BLaER1 (cell line): ENCODE data around the gene ELMO1.

Experiments used
- H3K27ac ChIP-seq: shearing (Covaris generic); formaldehyde crosslinking; 2 replicates; pipeline ENCODE4 v1.8.1; 2022
- H3K27me3 ChIP-seq: shearing (Covaris generic); formaldehyde crosslinking; 2 replicates; pipeline ENCODE4 v1.8.1; 2022
- H3K36me3 ChIP-seq: shearing (Covaris generic); formaldehyde crosslinking; 2 replicates; pipeline ENCODE4 v1.8.1; 2022
- H3K4me1 ChIP-seq: shearing (Covaris generic); formaldehyde crosslinking; 2 replicates; pipeline ENCODE4 v1.8.1; 2022
- H3K4me2 ChIP-seq: shearing (Covaris generic); formaldehyde crosslinking; 2 replicates; pipeline ENCODE4 v1.8.1; 2022
- H3K4me3 ChIP-seq: shearing (Covaris generic); formaldehyde crosslinking; 2 replicates; pipeline ENCODE4 v1.8.1; 2022
- H3K9ac ChIP-seq: shearing (Covaris generic); formaldehyde crosslinking; 2 replicates; pipeline ENCODE4 v1.8.1; 2022
- H3K9me3 ChIP-seq: shearing (Covaris generic); formaldehyde crosslinking; 2 replicates; pipeline ENCODE4 v1.8.1; 2022
- H4K20me1 ChIP-seq: shearing (Covaris generic); formaldehyde crosslinking; 2 replicates; pipeline ENCODE4 v1.8.1; 2022
- Cebpa-rat ChIP-seq: shearing (Covaris generic); IDR thresholded peaks from 2 replicates; pipeline ENCODE4 v1.8.1; 2022

The ELMO1 gene

DNA sequence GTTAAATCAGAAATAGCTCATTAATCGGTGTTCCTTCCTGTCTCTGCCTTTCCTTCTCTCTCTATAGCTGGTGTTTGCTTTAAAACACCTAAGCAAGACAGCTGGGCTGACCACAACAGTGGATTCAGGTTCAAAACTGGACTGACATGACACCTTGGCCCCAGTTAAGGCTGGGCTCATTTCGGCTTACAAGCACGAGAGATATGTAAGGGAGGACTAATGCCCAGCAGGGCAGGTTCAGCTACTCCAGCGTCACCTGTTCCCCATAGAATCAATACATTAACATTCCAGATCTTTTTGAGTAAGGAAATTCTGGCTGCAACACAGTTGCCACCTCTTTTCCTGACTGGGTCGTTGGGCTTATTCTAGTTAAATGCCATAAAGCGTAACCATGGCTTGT, 401.4 kb downstream of the ELMO1 start:
- Histone ChIP-seq H3K4me2 (no peak overlapping the region), H3K9ac (no peak overlapping the region), H3K36me3 (0 out of 2 replicates have a peak, but pooled peaks cover 4% of the 10 kb centered on the region), H3K4me3 (no peak overlapping the region), H3K9me3 (no peaks in the 10 kb centered on the region), H3K4me1 (peaks cover 7% of the 10 kb centered on the region; the same call in 1 of the 2 replicates), H3K27me3 (no peaks in the 10 kb centered on the region), H4K20me1 (peaks cover 30% of the 10 kb centered on the region), H3K27ac (no peak overlapping the region)
- no peak for TF ChIP-seq Cebpa-rat

DNA sequence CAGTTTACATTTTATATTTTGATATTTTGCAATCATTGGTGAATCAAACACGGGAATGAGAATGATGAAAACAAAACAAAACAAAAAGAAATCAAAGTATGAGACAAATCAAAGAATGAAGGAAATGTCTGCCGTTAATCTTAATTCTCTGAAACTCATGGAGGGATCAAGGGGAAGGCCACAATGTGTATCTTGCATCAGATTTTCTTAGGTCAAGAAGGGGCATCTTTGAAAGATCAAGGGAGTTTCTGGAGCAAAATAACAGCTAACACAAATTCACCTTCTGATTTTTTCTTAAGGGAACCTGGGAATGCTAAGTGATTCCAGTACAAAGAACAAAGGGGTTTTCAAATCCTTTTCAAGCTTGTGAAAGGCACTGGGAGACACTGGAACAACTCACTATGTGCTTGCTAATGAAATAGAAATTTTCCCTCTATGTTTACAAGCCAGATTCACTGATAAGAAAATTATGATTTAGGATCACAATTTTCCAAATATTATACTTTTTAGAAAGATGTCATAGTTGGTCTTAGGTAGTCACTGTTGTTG, 402.1 kb downstream of the ELMO1 start:
- Histone ChIP-seq H4K20me1 (peaks cover 24% of the 10 kb centered on the region), H3K4me1 (peaks cover 7% of the 10 kb centered on the region; the same call in 1 of the 2 replicates), H3K4me3 (no peak overlapping the region), H3K9ac (no peak overlapping the region), H3K36me3 (0 out of 2 replicates have a peak, but pooled peaks cover 4% of the 10 kb centered on the region), H3K4me2 (no peak overlapping the region), H3K27me3 (no peaks in the 10 kb centered on the region), H3K9me3 (no peaks in the 10 kb centered on the region), H3K27ac (no peak overlapping the region)
- TF ChIP-seq Cebpa-rat, result no peak

DNA sequence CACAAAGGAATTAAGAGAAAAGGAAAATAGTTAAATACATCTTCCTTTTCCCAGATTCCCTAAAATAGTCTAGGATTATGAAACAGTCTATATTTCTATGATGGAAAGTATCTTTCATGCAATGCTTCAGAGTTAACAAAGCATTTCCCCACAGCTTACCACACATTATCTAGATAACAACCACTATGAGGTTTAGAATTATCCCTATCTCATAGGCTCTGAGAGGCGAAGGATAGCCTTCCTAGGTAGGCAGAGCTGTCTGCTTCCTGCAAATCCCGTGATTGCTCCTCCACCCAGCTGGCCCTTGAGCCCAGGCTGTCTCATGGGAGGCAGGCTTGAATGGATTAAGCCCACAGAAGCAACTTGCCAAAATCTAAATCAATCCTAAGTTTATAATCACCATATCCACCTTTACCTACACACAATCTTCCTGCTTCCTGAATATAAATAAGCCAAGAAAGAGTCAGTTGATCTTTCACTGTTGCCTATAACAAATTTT, 402.9 kb downstream of the ELMO1 start:
- H3K4me1 ChIP-seq, result peaks cover 7% of the 10 kb centered on the region; the same call in 1 of the 2 replicates
- no peak for TF ChIP-seq Cebpa-rat
- no peaks in the 10 kb centered on the region for H3K9me3 ChIP-seq
- H3K27ac ChIP-seq, result no peak overlapping the region
- 0 out of 2 replicates have a peak, but pooled peaks cover 4% of the 10 kb centered on the region for H3K36me3 ChIP-seq
- H4K20me1 ChIP-seq, result peaks cover 22% of the 10 kb centered on the region; the same call in 1 of the 2 replicates
- no peak overlapping the region for H3K4me3 ChIP-seq
- no peak overlapping the region for H3K4me2 ChIP-seq
- no peak overlapping the region for H3K9ac ChIP-seq
- no peaks in the 10 kb centered on the region for H3K27me3 ChIP-seq

DNA sequence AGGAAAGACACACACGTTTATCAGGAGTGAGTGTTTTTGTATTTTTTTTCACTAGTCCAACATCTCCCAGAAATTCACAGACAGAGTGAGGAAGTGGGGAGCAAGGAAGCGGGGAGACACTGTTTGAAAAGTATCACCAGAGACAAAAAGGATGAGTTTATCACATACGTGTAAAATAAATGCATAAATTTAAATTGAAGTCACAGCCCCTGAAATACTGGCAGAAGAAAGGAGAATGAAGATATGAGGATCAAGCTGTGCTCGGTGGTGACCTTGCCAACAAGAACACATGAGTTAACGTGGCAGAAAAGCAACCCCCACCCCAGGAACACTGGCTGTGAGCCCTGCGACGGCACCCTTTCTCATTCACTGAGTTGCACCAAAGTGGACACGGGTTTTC, 407.2 kb downstream of the ELMO1 start:
- Histone ChIP-seq H3K4me2 (no peak overlapping the region), H4K20me1 (peaks cover 17% of the 10 kb centered on the region; the same call in 1 of the 2 replicates), H3K9me3 (peaks cover 11% of the 10 kb centered on the region), H3K27me3 (no peaks in the 10 kb centered on the region), H3K9ac (no peak overlapping the region), H3K36me3 (peaks cover 11% of the 10 kb centered on the region), H3K27ac (no peak overlapping the region), H3K4me1 (peaks cover 7% of the 10 kb centered on the region; the same call in 1 of the 2 replicates), H3K4me3 (no peak overlapping the region)
- no peak for TF ChIP-seq Cebpa-rat

DNA sequence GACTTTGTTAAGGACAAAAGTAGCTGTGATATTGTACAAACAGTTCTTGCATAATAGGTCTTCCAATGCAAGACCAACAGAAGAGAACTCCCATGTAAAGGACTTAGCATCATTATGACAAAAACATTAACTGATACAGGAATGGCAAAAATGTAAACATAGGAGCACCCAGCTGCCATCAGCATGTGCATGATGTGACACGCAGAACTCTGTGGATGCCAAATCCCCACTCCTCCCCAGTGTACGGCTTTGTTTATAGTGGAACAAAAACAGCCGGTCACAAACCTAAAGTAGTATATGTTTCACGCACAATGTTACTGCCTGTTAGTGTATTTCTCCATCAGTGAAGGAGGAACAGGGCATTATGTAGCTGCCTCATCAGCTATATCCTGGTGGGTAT, 408.3 kb downstream of the ELMO1 start:
- Histone ChIP-seq H3K9me3 (peaks cover 11% of the 10 kb centered on the region), H4K20me1 (peaks cover 11% of the 10 kb centered on the region; the same call in 1 of the 2 replicates), H3K4me1 (peaks cover under 1% of the 10 kb centered on the region; the same call in 1 of the 2 replicates), H3K4me3 (no peak overlapping the region), H3K27ac (no peak overlapping the region), H3K4me2 (no peak overlapping the region), H3K36me3 (peaks cover 11% of the 10 kb centered on the region), H3K9ac (no peak overlapping the region), H3K27me3 (no peaks in the 10 kb centered on the region)
- no peak for TF ChIP-seq Cebpa-rat

DNA sequence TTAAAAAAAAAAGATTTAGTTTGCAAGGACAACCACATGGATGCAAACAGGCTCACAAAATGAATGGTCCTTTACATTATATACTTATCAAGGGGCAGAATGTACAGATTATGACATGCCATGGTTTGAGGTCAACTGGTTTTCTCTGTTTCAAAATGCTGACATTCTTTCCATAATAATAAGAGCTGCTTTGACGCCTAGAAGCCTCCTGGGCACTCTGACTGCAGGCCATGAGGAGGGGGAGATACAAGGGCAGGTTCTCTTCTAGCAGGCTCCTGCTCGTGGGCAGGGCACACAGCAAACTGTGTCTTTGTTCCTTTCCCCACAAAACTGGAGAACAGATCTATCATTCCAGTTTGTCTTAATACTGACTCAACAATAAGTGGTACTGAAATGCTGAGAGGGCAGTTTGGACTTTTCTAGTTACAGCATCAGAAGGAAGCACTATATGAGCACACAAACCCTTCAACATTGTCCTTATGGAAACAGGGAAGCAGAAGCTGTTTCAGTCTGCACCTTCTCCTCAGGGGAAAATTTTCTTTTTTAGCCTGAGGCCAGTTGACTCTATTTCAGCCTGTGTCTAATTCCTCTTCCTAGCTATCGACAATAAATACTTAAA, 409.4 kb downstream of the ELMO1 start:
- no peak overlapping the region for H3K4me2 ChIP-seq
- H3K4me1 ChIP-seq, result no peaks in the 10 kb centered on the region
- TF ChIP-seq Cebpa-rat, result no peak
- H3K27me3 ChIP-seq, result no peaks in the 10 kb centered on the region
- no peak overlapping the region for H3K9ac ChIP-seq
- H3K36me3 ChIP-seq, result peaks cover 11% of the 10 kb centered on the region
- peaks cover 3% of the 10 kb centered on the region; the same call in 1 of the 2 replicates for H4K20me1 ChIP-seq
- peaks cover 11% of the 10 kb centered on the region for H3K9me3 ChIP-seq
- no peak overlapping the region for H3K27ac ChIP-seq
- H3K4me3 ChIP-seq, result no peak overlapping the region

DNA sequence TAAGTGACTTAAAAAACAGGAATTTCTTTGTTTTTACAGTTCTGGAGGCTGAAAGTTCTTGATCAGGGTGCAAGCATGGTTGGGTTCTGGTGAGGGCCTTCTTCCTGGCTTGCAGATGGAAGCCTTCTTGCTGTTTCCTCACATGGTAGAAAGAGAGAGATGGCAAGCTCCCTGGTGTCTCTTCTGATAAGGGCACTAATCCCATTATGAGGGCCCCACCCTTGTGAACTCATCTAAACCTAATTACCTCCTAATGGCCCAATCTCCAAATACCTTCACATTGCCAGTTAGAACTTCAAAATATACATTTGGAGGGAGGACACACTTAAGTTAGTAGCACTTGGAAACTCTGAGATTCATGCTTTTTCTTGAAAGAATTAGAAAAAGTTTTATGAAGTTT, 410.0 kb downstream of the ELMO1 start:
- Histone ChIP-seq H3K4me1 (no peaks in the 10 kb centered on the region), H3K4me2 (no peak overlapping the region), H3K9me3 (peaks cover 11% of the 10 kb centered on the region), H3K36me3 (peaks cover 11% of the 10 kb centered on the region), H4K20me1 (no peaks in the 10 kb centered on the region), H3K27ac (no peak overlapping the region), H3K27me3 (no peaks in the 10 kb centered on the region), H3K9ac (no peak overlapping the region), H3K4me3 (no peak overlapping the region)
- no peak for TF ChIP-seq Cebpa-rat

DNA sequence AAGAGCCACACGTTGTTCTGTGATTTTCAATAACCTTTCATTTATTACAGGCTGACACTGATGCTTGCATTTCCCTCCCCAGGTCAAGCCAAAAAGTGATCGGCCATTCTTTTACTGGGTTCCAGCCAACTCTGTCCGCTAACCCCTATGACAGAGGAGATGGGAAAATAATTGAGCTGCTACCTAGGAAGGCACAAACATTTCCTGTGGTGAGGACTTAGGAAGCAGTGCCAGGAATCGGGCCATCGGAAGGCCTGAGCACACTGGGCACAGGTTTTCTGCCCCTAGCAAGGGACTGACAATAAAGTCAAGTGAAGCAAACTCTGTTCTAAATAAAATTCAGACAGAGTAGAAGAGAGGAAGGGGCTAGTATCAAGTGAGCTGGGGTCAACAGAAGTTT, 411.4 kb downstream of the ELMO1 start:
- Histone ChIP-seq H3K9me3 (peaks cover 11% of the 10 kb centered on the region), H3K27ac (no peak overlapping the region), H3K9ac (no peak overlapping the region), H3K4me2 (no peak overlapping the region), H3K36me3 (peaks cover 17% of the 10 kb centered on the region), H3K27me3 (no peaks in the 10 kb centered on the region), H3K4me3 (no peak overlapping the region), H4K20me1 (no peaks in the 10 kb centered on the region), H3K4me1 (no peaks in the 10 kb centered on the region)
- no peak for TF ChIP-seq Cebpa-rat

DNA sequence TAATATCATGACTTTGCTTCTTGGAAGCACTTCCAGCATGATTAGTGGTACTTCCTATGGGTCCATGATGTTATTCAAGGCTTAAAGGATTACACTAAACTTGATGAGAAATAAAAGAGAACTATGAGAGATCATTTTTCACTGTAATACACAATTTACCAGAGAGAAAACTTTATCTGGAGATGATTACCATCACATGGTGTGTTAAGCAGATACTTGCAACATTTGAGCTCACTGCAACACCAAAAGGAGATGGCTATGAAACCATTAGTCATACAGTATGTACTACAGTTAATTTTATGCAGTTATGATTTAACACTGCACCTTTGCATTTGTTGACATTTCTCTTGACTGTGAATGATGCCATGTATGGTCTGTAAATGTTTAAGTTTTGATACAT, 413.0 kb downstream of the ELMO1 start:
- Histone ChIP-seq H3K9me3 (peaks cover 11% of the 10 kb centered on the region), H3K4me2 (no peak overlapping the region), H3K4me1 (no peaks in the 10 kb centered on the region), H4K20me1 (no peaks in the 10 kb centered on the region), H3K27me3 (no peaks in the 10 kb centered on the region), H3K36me3 (peaks cover 31% of the 10 kb centered on the region), H3K4me3 (no peak overlapping the region), H3K27ac (no peak overlapping the region), H3K9ac (no peak overlapping the region)
- no peak for TF ChIP-seq Cebpa-rat

DNA sequence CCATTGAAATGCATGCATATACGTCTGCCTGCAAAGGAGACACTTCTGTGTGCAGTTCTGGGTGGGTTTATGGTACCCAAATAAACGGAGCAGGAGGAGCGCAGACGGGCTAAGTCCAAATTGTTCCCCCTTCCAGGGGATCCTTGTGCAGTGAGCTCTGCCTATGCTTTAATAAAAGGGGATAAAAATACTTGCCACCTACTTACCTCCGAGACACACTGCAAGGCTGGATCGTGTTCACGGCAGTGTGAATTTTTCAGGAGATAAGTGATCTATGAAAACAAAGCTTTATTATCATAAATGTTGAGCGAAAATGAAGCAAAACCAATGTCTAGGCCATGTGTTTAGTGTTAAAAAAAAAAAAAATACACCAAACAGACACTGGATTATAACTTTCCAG, 415.5 kb downstream of the ELMO1 start:
- no peaks in the 10 kb centered on the region for H4K20me1 ChIP-seq
- no peak overlapping the region for H3K4me2 ChIP-seq
- H3K4me1 ChIP-seq, result no peaks in the 10 kb centered on the region
- no peak for TF ChIP-seq Cebpa-rat
- H3K4me3 ChIP-seq, result no peak overlapping the region
- no peak overlapping the region for H3K9ac ChIP-seq
- H3K27me3 ChIP-seq, result no peaks in the 10 kb centered on the region
- H3K9me3 ChIP-seq, result no peaks in the 10 kb centered on the region
- H3K36me3 ChIP-seq, result peaks cover 20% of the 10 kb centered on the region
- no peak overlapping the region for H3K27ac ChIP-seq
